A549 treated with RU486 at 1 μM for 4 hours (cell line): ENCODE results near the gene NOVA2. TPM values are rescaled to one million over a fixed set of nuclear protein-coding genes. Genes with fewer than 3 reads are reported as not detected.

Experiments used
- total RNA-seq: library from RNA; stranded (reverse); fragments of 200-300 nt; extraction: Qiagen RNA extraction; gene quantifications from 5 replicates; pipeline ENCODE4 v1.2.3, GENCODE V29; 2022; ENCODE audit warnings: low read depth

The NOVA2 gene, protein sequence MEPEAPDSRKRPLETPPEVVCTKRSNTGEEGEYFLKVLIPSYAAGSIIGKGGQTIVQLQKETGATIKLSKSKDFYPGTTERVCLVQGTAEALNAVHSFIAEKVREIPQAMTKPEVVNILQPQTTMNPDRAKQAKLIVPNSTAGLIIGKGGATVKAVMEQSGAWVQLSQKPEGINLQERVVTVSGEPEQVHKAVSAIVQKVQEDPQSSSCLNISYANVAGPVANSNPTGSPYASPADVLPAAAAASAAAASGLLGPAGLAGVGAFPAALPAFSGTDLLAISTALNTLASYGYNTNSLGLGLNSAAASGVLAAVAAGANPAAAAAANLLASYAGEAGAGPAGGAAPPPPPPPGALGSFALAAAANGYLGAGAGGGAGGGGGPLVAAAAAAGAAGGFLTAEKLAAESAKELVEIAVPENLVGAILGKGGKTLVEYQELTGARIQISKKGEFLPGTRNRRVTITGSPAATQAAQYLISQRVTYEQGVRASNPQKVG
- total RNA-seq: 0.08 to 0.19 TPM (median 0.11 TPM) in 5 replicates

DNA sequence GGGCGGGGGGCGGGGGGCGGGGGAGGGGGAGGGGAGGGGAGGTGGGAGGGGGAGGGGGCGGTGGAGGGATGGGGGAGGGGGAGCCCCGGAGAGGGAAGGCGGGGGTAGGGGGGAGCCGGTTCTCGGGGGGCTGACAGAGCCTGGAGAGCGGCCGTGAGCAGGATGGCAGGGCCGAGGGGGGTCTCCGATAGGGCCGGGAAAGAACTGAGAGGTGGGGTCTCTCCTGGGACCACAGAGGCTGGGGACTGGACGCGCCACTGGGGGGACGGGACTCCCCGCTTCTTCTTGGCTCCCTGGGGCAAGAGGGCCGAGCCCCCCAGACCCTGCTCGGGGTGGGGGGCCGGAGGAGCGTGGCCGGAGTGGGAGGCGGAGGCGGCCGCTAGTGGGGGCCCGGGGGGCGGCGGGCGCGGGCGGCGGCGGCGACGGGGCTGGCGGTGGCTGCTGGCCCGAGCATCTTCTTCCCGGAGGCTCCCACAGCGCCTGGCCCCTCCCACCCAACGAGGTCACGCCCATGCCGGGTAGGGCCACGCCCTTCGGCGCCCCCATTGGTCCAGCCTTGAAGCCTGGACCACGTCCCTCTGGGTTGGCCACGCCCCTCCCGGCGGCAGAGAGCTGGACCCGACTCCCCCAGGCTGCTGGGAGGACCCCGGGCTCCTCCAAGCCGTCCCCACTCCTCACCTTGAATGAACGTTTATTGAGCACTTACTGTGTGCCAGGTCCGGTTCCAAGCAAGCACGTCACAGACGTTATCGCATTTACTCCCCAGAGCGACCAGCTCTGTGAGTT, at the start of gene NOVA2:
NOVA2 (minus strand) TSS at position 313 of the 786 bp plus-strand sequence. CDS start 514 bp downstream, outside the sequence.

DNA sequence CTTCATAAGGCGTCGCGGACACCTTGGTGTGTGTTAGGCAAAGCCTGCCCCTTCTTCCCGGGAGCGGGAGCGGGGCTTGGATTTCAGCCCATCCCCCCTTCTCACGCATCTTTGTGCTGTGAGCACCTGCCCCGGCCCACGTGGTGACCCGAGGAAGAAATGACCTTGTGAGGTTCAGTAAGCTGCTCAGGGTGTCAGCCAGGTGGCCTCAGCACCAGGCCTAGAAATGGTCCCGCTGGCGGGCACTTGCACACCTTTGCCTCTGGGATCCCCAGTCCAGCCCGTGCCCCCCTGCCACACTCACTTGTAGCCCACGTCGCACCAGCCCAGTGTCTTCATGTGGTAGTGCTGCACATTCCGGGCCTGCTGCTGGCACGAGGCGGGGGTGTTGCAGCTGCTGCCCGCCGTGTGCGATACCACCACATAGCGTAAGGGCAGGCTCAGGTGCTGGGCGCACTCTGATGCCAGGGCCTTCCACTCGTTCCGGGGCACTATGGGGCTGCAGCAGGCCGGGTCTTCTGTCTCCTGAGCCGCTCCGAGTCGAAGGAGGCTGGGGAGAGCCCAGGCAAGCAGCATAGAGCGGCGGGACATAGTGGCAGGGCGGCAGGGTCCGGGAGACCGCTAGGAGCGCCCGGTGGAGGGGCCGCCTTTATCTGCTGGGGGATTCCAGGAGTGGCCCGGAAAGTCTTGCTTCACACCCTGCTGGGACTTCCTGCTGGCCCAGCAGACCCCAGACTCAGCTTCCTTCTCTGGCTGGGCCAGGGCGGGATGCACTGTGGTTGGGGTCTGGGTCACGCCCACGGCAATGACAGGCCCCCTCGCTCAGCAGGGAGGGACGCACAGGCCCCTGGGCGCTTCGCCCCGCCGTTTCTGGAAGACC, 49.0 kb upstream of the NOVA2 start, which contains the start of gene PGLYRP1:
PGLYRP1 (minus strand) TSS at position 623 of the 880 bp plus-strand sequence; CDS start at position 591, 32 bp downstream.

DNA sequence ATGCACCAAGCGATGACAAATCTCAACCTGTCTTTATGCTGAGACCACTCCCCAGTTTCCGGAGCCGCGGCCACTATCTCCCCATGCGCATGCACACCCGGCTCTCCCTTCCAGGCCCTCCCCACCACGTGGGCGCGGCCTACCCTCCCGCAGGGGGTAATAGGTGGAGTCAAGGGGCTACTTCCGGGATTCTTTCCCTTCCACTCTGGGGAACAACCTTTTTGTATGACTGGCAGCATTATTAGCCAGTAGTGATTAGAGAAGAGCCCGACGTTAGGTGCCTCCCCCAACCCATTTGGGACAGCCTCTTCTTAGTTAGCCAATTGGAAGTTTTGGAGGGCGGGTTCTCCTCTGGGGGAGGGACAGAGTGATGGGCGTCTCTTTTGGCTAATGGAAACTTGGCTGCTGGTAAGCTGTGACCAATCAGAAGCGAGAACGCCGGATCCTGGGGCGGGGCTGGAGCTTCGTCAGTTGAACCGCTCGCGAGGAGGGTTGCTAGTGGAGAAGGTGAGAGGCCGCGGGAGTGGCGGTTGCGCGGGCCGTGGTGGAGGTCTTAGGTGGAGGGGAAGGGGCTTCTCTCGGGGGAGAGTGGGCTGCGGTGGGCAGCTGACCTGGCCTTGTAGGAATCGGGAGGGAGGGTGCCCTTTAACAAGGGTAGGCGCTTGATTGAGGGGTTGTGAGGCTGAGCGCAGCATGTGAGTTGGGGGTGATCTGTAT, 21.5 kb upstream of the NOVA2 start, which contains the start of gene CCDC61:
CCDC61 (plus strand) TSS at position 470 of the 717 bp plus-strand sequence. CDS start 7,552 bp downstream, outside the sequence.

DNA sequence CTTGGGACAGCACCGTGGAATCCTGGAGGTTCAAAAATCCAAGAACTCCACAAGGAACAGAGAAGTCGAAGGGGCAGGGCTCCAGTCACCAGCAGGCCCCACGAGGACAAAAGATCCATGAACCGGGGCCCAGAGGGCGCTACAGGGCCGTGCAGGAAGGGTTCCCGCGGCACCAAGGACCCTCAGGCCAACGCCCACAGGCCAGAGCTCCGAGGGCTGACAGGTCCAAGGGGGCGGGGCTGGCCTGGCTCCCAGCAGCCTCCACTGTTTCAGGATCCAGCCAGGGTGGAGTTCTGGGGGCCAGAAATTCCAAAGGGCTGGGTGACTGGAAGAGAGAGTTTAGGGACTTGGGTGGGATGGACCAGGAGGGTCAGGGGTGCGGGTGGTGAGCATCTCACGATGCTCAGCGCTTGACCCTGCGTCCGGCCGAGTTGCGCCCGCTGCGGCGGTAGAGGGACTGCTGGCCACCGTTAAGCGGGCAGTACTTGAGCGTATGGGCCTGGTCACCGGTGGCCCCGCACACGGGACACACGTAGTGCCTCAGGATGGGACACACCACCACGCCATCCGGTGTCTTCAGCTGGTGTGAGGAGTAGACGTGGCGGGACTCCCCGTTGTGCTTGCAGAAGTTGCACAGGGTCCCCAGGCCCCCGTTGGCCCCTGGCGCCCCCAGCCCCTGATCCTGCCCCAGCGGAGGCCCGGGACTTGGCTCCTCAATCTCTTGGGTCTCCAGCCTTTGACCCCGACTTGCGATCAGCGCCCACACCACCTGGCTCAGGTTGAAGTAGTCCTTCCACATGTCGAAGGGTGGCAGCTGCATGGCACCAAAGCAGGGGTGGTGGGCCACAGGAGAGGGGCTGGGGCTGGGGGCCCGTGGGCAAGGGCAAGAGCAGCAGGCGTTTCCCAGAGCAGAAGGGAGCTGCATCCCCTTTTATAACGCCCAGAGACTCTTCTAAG, 59.5 kb downstream of the NOVA2 start, which contains the start of gene NANOS2:
NANOS2 (minus strand) TSS at position 905 of the 957 bp plus-strand sequence; CDS start at position 820, 85 bp downstream.

DNA sequence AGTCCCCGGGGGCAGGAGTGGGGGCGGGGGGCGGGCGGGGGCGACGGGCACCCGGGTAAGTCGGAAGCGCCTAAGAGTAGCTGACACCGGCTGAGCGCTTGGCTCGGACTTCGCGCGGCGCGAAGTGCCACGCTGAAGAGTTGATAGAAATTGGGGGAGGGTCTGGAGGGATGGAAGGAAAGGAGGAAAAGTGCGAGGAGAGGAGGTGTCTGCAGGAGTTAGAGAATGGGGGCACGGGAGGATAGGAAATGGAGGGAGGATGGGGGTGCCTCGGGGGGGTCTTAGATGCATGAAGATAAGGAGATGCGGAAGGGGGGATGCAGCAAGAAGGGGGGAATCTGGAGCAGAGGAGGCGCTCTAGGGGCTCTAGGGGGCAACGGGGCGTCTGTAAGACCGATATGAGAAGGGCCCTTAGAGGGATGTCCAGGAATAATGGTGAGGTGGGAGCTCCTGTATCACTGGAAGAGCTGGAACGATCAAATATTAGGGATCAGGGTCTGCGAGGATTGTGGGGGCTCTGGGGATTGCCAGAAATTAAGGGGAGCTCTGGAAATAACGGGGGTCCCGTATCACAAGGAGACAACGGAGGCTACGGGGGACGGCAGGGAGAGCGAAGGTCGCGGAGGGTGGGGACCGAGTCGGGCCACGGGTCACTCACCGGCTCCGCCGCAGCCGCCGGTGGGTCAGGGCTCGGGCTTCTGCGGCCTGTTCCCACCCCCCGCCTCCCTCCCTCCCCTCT, 71.6 kb downstream of the NOVA2 start, which contains the start of gene MYPOP:
MYPOP (minus strand) TSS at position 702 of the 739 bp plus-strand sequence. CDS start 840 bp downstream, outside the sequence.

DNA sequence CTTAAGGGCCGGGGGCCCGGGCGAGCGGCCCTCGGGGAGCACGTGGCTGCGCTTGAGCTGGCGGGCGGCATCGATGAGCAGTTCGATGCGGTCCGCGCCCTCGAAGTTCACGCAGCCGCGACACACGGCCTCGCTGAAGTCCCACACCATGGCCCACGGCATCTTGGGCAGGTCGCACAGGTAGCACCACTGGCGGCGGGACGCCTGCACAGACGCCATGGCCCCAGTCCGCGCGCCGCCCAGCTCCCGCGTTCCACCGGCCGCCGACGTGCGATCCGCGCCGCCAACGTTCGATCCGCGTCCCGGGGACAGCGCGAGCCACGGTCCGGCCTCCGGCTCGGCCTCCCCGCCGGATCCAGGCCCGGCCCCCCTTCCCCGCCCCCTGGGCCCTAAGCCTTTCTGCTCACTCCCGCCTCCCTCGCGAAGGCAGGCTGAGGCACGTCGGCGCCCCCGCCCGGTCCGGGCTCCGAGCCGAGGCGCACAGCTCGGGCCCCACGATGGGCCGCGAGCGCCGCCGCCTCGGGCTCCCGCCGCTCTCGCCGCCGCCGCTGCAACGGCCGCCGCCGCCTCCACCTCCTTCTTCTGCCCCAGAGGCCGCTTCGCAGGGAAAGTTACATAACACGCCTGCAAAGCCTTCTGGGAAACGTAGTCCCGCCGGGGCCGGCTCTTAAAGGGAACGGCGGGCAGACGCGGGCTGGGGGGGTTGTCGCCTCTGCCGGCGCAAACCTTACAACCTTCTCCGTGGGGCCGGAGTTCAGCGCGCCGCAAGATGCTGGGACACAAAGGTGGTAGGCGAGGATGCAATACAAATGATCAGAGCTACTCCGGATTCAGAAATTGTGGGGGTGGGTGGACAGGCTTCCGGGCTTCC, 87.9 kb downstream of the NOVA2 start, which contains the start of gene IRF2BP1:
IRF2BP1 (minus strand) TSS at position 586 of the 871 bp plus-strand sequence; CDS start at position 219, 367 bp downstream.

Other genes starting within 250 kb of the NOVA2 start
- gene FBXO46, start 243.0 kb downstream of the NOVA2 start, total RNA-seq: 7.2 to 12.3 TPM (median 9.9 TPM) in 5 replicates
- gene MEIOSIN, start 240.4 kb downstream of the NOVA2 start, total RNA-seq: 0.06 to 0.10 TPM (median 0.08 TPM) in 3 of 5 replicates, not detected in the others
- 19.1 to 34.9 TPM (median 27.8 TPM) in 5 replicates for gene SIX5, start 204.6 kb downstream of the NOVA2 start, total RNA-seq
- 34.3 to 53.0 TPM (median 48.1 TPM) in 5 replicates for gene DMPK, start 191.4 kb downstream of the NOVA2 start, total RNA-seq
- 21.9 to 41.9 TPM (median 34.3 TPM) in 5 replicates for gene DMWD, start 181.0 kb downstream of the NOVA2 start, total RNA-seq
- 0.03 TPM in 1 of 5 replicates, not detected in the others for gene RSPH6A, start 158.6 kb downstream of the NOVA2 start, total RNA-seq
- 54.6 to 80.7 TPM (median 76.2 TPM) in 5 replicates for gene SYMPK, start 110.7 kb downstream of the NOVA2 start, total RNA-seq
- gene FOXA3, start 109.5 kb downstream of the NOVA2 start, total RNA-seq: 0.58 to 1.1 TPM (median 0.81 TPM) in 5 replicates
- 21.6 to 38.9 TPM (median 35.1 TPM) in 5 replicates for gene IRF2BP1, start 87.7 kb downstream of the NOVA2 start, total RNA-seq
- 5.9 to 11.3 TPM (median 9.3 TPM) in 5 replicates for gene MYPOP, start 71.3 kb downstream of the NOVA2 start, total RNA-seq
- not detected in 5 replicates for gene NANOS2, start 59.1 kb downstream of the NOVA2 start, total RNA-seq
- gene CCDC61, start 21.6 kb upstream of the NOVA2 start, total RNA-seq: 3.0 to 6.4 TPM (median 4.6 TPM) in 5 replicates
- gene PGLYRP1, start 49.2 kb upstream of the NOVA2 start, total RNA-seq: not detected in 5 replicates
- 0.38 to 0.78 TPM (median 0.51 TPM) in 5 replicates for gene IGFL4, start 67.1 kb upstream of the NOVA2 start, total RNA-seq
- gene IGFL3, start 150.8 kb upstream of the NOVA2 start, total RNA-seq: 0.27 to 0.32 TPM in 2 of 5 replicates, not detected in the others
- gene IGFL2, start 174.4 kb upstream of the NOVA2 start, total RNA-seq: 0.56 to 0.83 TPM (median 0.67 TPM) in 4 of 5 replicates, not detected in the other